ENCODE data around the gene POU2F3.
A peak's percentile ranks its signal among the peaks of the same experiment; 100 is the strongest.

The POU2F3 gene

DNA sequence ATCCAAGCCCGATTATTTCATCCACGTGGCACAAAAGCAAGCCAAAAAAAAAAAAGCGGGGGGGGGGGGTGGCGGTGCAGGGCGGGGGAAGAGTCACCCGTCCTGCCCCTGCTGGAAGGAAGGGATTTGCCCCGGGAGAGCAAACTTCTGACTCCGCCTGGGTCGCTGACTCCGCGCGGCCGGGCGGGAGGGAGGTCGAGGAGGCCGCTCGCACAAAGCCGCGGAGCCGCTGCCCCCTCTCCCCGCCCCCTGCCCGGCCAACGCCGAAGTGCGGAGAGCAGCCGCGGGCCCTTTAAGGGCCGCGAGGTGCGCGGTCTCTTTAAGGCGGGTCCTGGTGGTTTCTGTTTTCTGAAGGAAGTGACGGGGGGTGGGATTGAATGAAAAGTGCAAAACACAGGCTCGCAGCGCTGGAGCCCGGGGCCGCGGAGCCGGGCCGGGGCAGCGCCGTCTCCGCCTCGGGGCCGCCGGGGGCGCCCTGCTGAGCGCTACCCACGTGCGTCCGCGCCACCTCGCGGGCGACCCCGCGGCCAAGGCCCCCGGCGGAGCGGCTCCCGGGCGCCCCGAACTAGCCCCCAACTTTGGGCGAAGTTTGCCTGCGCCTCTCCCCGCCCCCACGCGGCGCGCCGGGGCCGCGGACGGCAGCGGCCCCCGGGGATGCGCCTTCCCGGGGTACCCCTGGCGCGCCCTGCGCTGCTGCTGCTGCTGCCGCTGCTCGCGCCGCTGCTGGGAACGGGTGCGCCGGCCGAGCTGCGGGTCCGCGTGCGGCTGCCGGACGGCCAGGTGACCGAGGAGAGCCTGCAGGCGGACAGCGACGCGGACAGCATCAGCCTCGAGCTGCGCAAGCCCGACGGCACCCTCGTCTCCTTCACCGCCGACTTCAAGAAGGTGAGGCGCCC, 29.1 kb upstream of the POU2F3 start, which contains the start of gene OAF:
Gene OAF, plus strand, starts transcription at position 407 of the 896 bp plus-strand sequence. Its CDS starts 248 bp downstream, at position 655.
- peak; percentile 29 for DNase-seq (ENCODE audit: low read depth)

DNA sequence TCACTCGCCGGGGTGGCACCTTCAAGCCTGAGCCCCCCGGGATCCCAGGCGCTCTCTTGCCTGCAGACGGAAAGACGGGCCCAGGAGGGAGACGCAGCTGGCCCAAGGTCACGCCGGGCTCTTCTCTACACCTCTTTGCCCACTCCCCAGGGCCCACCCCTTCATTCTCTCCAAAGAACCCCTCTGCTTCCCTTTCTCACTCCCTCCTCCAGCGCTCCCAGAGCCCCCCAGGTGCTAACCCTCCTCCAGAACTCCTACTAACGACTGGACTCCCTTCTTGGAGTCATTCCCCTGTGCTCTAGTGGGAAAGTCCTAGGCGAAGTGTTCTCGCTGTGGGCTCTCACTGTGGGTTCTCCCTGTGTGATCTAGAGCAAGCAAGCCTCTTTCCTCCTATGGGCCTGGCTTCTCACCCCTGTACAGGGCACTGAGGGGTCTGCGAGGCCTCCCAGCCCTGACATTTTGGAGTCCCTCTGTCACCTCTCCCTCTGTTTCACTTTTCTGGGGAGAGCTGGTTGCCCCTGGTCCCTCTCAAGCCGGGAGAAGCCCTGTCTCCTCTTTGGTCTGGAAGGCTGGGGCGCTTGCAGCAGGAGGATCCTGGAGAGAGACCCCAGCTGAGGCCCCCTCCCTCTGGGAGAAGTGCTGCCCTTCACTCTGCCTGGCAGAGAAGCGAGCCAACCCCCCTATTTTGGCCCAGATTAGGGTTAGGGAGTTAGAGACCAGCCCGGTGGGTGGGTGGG, 28.2 kb upstream of the POU2F3 start:
- no peak for DNase-seq (ENCODE audit: low read depth)

DNA sequence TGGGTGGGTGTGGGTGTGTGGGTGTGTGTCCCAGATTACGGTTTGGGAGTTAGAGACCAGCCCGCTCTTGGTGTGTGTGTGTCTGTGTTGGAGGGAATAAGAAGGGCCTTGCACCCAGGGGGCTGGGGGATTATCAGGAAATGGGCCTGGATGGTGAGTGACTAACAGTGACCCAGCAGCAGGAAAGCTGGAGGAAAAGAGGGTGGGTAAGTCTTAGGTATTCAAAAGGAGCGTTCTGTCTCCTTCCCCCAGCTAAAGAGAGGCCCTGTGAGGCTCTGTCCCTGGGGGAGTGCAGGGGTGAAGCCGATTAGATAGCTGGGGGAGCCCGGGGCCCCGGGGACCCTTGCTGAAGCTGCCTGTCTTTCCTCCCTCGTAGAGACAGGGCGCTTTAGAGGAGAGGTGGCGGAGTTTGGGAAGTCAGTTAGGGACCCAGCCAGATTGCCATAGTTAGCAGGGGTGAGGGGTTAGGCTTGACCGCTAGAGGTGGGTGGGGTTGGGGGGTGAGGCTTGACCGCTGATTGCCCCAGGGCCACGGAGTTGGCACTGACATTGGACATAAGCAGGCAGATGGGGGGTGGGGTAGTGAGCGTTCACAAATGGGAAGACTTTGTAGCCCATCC, 27.6 kb upstream of the POU2F3 start:
- no peak for DNase-seq (ENCODE audit: low read depth)

DNA sequence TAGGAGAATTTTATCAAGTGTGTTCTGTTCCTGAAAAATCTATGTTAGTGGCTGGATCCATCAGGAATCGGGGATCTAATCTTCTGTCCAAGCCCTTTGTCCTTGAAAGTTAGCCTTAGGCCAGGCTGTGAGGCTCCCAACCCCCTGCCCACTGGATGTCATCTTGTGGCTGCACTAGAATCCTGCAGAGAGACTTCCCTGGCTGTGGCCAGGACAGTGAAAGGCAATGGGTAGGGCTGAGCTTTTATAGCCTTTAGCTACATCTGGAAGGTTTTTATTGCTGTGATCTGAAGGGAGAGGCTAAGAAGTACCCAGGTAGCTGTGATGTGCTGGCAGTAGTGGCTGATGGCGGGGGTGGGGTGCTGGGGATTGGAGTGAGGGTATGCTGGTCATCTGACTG, 27.0 kb upstream of the POU2F3 start:
- DNase-seq (ENCODE audit: low read depth): no peak

DNA sequence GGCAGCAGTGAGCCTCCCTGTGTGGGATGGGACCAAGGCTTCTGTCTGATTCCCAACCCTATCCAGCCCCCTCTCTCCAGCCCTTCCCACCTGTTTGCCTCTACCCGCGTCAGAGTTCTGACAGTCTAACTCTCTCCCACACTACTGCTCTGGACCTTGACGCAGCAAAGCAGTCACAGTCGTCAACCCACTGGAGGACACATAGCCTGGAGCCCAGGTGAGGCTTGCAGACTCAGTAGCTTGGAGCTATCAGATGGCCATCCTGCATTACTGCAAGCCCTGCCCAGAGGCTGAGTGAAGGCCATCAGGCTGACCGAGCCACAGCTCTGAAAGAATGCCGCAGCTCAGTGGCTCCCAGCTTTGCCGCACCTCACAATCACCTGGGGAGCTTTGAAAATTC, 25.4 kb upstream of the POU2F3 start:
- no peak for DNase-seq (ENCODE audit: low read depth)

DNA sequence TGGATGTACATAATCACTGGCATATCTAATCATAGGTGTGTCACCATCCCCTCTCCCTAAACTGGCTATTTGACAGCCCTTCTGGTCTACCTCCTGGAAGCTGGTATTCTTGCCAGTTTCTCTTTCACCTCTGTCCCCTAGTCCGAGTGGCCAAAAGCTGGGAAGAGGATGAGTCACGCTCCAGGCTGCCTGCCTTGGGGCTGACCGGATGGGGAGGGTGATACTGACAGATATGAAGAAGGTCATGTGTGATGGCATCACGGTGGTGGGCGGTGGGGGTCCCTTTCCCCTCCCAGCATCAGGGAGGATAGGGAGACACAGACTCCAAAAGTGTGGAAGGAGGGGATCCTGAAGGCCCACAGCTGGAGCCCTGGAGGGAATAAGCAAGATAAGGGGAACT, 24.3 kb upstream of the POU2F3 start:
- DNase-seq (ENCODE audit: low read depth): no peak

DNA sequence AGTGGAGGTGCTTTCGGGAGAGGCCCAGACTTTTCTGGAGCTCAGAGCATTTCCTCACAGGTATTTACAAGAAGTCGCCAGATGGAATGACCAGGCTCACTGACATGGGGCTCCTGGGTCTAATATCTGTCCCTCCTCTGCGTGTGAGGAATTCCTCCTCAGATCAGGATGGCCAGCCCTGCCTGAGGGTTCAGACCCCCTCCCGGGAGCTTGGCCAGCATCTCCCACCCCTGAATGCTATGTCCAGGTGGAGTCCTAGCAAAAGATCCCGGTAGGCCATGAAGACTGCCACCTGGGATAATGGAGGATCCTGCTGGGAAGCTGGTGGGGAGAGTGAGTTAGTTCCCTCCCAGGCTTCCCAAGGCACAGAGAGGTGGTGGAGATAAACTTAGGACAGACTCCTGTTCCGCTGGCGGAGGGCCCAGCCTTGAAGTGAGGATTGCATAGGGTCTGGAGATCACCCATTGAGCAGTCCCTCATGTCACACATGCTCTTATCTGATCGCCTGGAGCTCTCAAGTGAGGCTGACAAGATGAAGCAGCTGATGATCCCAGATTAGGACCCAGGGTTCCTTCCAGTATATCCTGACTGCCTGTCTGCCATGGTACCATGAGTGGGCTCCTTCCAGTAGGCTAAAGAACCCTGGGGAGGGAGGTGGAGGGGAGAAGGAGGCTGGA, 23.4 kb upstream of the POU2F3 start:
- DNase-seq (ENCODE audit: low read depth): no peak

DNA sequence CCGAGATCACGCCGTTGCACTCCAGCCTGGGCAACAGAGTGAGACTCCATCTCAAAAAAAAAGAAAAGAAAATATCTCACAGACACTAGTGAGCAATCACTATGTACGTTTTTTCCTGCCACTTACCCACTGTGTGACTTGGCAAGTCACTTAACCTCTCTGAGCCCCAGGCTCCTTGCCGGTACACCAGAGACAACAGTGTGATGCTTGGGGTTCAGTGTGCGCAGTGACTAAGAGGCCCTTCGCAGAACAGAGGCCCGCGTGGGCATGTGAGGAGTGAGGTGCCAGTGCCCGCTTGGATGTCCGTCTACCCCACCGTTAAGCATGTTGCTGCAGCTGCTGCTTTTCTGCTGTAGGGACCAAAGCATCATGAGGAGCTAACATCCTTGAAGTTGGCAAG, 22.4 kb upstream of the POU2F3 start:
- no peak for DNase-seq (ENCODE audit: low read depth)

DNA sequence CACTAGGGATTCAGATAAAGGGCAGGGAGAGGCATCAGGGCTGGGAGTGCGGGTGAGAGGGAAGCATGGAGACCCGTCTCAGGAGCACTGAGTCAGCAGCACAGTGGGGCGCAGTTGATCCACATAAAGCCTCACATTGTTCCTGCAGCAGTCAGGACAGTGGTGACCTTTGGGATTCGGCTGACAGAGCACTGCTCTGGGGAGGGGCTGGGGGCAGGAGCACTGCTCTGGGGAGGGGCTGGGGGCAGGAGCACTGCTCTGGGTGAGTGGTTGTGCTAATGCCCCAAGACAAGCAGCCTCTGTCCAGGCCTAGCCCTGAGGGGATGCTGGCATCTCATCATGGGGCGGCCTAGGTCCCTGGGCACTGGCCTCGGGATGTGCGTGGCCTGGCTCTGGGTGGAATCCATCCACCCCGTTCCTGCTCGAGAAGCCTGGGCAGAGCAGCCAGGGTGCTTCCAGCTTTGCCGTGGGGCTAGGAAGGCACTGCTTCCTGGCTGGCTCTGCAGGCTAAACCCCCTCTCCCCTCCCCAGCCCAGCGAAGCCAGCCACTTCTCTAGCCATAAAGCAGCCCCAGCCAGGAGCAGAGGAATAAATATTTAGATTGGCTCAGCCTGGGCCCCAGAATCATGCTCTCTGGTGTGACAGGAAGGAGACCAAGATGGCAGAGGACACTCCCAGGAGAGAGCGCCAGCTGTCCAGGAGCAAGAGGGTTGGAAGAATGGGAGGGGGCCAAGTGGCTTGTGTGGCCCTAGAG, 21.8 kb upstream of the POU2F3 start:
- no peak for DNase-seq (ENCODE audit: low read depth)

DNA sequence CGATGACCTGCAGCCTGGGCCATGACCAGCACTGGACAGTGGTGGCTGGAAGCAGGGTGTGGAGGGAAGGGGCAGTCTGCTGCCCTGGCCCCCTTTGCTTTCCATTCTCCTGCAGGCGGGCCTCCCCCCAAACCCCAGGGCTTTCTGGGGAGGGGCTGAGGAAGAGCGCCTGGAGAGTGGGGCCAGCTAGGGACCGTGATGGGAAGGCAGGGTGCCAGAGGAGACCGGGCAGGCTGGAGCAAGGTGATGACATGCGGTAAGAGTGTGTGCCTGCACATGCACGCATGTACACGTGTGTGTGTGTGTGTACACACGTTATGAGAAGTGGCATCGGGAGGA, 21.3 kb upstream of the POU2F3 start:
- DNase-seq (ENCODE audit: low read depth): no peak

DNA sequence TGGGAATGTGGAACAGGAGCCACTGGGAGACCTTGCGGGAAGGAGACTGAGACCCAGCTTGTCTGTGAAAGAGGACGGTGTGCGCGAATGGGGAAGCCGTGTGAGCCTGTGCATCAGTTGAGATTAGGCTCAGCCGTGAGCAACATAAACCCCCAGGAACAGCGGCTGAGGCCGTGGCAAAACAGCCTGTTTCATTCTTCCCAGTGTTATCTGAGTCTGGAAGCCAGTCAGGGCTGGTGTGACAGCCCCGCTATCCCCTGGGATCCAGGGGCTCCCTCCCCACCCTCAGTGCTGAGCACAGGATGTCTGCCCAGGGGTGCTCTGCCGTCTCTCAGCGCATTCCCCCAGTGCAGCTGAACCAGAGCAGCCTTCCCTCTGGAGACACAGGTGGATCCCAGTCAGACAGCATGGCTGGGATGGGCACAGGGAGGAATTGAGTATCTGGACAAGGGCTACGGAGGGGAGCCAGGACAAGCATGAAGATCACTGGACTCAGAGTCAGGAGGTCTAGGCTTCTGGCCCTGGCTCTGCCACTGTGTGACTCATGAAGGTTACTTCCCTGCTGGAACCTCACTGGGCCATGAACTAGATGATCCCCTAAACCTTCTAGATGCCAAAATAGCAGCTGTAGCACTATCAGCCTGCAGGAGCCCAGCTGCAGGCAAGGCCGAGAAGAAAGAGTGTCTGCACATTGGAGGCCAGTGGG, 20.6 kb upstream of the POU2F3 start:
- DNase-seq (ENCODE audit: low read depth): no peak

DNA sequence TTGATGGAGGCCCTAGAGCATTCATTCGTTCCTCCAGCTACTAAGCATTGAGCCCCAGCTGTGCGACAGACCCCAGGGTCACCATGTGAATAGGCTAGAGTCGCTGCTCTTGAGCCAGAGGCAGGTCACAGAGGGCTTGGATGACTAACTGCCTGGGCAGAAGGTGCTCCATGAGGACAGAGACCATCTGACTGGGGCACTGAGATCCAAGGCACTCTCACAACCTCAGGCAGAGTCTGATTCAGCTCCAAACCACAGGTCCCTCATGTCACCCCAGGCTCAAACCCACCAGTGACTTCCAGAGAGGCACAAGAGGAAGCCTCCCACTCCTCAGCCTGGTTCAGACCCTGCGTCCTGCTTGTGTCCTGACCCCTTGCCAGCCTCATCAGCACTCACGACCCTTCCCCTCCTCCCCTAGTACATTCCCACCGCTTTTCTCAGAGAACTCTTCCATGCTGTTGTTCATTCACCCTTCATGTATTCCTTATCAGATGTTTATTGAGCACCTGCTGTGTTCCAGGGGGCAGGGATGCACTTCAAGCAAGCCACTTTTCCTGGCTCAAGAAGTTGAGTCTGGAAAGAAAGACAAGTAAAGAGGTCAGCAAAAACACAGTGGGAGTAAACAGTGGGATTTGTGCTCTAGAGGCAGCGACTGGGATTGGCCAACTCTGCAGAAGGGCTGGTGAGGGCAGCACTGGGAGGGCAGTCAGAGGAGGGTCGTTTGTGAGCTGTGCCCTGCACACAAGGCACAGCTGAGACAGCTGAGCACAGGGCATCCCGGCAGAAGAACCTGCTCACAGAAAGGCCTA, 19.8 kb upstream of the POU2F3 start:
- no peak for DNase-seq (ENCODE audit: low read depth)

DNA sequence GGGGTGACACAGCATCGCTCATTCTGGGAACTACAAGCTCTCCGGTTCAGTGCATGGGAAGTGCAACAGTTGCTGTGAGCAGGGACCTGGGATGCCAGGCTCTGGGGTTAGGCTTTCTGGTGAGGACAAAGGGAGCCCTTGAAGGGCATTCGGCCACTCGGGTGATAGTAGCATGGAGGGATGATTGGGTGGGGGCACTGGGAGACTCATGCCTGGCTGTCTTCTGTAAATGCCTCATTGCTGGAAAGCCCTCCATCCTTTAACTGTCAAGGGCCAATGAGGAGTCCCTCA, 19.2 kb upstream of the POU2F3 start:
- DNase-seq (ENCODE audit: low read depth): no peak

DNA sequence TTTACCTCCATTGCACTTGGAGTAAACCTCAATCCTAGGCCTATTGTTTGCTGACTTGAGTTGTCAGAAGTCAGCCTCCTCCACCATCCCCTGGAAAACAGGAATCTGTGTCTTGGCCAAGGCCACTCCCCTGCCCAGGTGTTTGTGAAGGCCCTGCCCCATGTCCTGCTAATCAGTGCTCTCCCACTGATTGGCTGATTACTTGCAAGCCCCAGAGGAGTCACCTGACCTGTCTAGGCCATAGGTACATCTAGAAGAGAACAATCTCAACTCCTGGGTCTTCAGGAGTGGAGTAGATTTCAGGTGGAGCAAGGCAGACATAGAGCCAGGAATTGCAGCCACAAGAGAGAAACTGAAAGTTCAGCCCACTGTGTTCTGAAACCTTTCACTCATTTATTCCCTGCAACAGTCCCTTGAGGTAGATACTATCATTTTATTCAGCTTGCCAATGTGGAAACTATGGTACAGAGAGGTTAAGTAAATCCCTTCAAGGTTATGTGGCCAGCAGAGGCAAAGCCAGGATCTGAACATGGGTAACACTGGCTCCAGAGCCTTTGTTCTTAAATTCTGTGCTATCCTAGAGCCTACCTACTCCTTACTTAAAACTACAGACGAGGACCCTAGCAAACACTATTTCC, 18.7 kb upstream of the POU2F3 start:
- DNase-seq (ENCODE audit: low read depth): no peak

DNA sequence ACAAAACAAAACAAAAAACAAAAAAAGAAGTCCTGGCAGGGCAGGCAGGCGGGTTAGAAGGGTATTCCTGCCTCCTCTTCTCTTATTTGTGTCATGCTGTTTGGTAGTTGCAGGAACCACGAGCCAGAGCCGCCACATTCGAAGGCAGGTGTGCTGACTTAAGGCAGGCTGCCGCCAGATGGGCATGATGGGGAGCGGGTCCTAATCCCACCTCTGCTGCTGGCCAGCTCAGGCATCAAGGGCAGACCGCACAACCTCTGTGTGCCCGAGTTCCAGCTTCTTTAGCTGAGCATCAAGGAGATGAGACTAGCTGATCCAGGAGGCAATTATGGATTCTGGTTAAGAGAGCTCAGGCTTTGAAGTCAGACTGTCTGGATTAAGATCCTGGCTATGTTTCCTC, 17.0 kb upstream of the POU2F3 start:
- DNase-seq (ENCODE audit: low read depth): no peak

DNA sequence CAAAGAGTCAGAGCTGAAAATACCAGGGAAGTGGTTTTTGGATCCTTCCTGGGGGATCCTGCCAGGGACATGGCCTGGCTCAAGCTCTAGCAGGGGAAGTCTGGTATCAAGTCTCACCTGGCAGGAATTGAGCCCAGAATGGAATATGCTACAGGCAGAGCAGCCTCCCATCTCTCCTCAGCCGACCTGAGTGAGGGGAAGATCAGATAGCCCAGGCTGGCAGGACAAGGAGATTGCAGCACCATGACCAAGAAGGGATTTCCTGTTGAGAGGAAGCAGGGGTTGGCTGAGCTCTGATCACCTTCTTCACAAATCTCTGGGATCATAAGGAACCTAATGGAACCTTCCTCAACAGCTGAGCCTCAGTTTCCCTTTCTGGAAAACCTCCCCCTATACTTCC, 16.1 kb upstream of the POU2F3 start:
- no peak for DNase-seq (ENCODE audit: low read depth)

DNA sequence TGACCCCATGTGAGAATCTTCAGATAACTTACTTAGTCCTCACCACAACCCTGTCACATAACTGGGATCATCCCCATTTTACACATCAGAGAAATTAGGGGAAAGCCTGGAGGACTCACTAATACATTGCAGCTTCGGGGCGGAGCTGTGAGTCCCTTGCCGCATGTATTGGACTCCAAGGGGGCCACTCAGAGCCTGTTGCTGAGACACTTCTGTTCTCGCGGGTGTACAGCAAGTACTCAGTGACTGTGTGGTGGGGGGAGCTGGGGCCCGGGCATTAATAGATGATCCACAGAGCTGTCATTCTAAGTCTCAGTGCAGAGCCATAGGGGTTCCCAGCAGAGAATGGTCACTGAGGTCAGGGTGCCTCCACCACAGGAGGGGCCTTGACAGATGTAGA, 15.6 kb upstream of the POU2F3 start:
- no peak for DNase-seq (ENCODE audit: low read depth)

DNA sequence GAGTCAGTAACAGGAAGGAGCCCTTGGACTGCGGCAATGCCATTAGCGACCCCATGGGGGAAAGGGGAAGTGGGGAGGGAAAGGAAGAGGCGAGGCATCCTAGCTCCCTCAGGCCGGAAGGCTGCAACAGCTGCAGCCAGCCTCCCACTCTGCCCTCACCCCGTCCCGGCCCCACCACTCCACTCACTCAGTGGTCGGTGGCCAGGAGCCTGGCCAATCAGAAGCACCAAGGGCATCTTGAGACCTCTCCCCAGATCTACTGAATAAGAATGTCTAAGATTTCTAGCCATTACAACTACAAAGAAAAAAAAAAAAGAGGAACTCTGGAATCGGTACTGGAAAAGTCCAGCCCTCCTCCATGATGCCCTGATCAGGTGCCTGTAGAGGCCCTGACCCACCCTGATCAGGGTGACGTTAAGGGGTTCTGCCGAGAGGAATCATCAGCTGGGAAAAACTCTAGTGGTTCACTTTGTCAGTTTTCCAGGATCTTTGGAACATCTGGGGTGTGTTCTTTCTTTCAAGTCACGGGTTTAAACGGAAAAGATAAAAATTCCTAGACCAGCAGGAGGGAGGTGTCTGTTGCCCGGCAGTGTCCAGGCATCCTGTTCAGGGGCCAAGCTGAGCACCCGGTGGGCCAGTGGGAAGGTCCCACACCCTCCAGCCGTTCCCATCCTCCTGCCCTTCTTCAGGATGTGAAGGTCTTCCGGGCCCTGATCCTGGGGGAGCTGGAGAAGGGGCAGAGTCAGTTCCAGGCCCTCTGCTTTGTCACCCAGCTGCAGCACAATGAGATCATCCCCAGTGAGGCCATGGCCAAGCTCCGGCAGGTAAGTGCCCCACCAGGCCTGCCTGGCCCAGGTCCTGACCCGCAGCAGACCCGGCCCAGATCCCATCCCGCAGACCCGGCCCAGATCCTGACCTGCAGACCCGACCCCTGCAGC, 14.7 kb upstream of the POU2F3 start:
- DNase-seq (ENCODE audit: low read depth): no peak

DNA sequence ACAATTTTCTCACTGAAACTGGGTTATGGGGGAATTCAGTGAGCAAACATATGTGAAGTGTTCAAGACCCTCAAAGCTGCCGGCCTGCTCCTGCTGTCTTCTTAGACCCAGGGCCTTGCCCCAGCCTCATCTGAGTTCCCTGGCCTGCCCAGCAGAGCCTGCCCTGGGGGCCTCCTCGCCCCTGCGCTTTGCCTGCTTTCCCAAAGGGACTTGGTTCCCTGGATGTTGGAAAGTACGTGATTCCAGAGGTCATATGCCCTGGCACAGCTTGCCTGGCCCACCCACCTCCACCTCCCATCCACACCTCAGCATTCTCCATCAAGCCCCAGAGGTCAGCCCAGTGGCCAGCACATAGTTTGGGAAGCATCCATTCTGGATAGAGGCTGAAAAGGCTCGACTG, 13.7 kb upstream of the POU2F3 start:
- no peak for DNase-seq (ENCODE audit: low read depth)
